Measurements from ENCODE around the gene TRMT6. TPM values are rescaled to one million over a fixed set of nuclear protein-coding genes. Genes with fewer than 3 reads are reported as not detected.

The TRMT6 gene
- 5.1 and 5.4 TPM in 2 replicates for total RNA-seq

GRCh38 chr20:5950271-5951031 is at the start of gene TRMT6, which contains the start of gene MCM8:
TSS of gene TRMT6 (minus strand) at chr20:5950533. CDS start at chr20:5950405, 128 bp downstream.
TSS of gene MCM8 (plus strand) at chr20:5950652. CDS start at chr20:5952016, 1,364 bp downstream.

Other genes with a start within 250 kb of the TRMT6 start
- gene SHLD1, start 200.1 kb downstream of the TRMT6 start, total RNA-seq = 0.50 and 2.2 TPM in 2 replicates
- gene CHGB, start 39.0 kb downstream of the TRMT6 start, total RNA-seq = 0.15 TPM in 1 of 2 replicates, not detected in the other
- 3.3 and 14.3 TPM in 2 replicates for gene MCM8, start 119 bp upstream of the TRMT6 start, total RNA-seq
- 21.0 and 37.5 TPM in 2 replicates for gene CRLS1, start 55.6 kb upstream of the TRMT6 start, total RNA-seq
- under 0.01 TPM in 1 of 2 replicates, not detected in the other for gene LRRN4, start 103.5 kb upstream of the TRMT6 start, total RNA-seq
- 8.1 and 9.1 TPM in 2 replicates for gene FERMT1, start 172.5 kb upstream of the TRMT6 start, total RNA-seq